Activated CD4-positive, alpha-beta memory T cell treated with anti-CD3 and anti-CD28 coated beads for 36 hours (primary cell): ENCODE results near the gene C19orf53. TPM values are rescaled to one million over a fixed set of nuclear protein-coding genes. Genes with fewer than 3 reads are reported as not detected.

Experiments
- CTCF ChIA-PET: fragments of 350-600 bp; sonication (Branson Sonifier 250); formaldehyde crosslinking; loops from one replicate; lab custom pipeline; 2021; ENCODE audit warnings: antibody characterized with exemption, inconsistent platforms; lab: Charles Lee
- POLR2A ChIA-PET: fragments of 350-600 bp; sonication (Branson Sonifier 250); formaldehyde crosslinking; loops from one replicate; lab custom pipeline; 2021; ENCODE audit warnings: antibody characterized with exemption; lab: Charles Lee
- DNase-seq: peaks from one replicate; pipeline ENCODE4 v3.0.0-alpha.2; 2020
- H3K27ac Mint-ChIP-seq: one replicate; pipeline ENCODE4 v1.8.0; 2021; ENCODE audit warnings: mixed read lengths
- H3K27me3 Mint-ChIP-seq: one replicate; pipeline ENCODE4 v1.8.0; 2021; ENCODE audit warnings: mixed read lengths
- H3K36me3 Mint-ChIP-seq: one replicate; pipeline ENCODE4 v1.8.0; 2021; ENCODE audit warnings: mixed read lengths
- H3K4me1 Mint-ChIP-seq: one replicate; pipeline ENCODE4 v1.8.0; 2021; ENCODE audit warnings: low read depth, mixed read lengths
- H3K4me3 Mint-ChIP-seq: one replicate; pipeline ENCODE4 v1.8.0; 2021; ENCODE audit warnings: mild to moderate bottlenecking, mixed read lengths
- H3K9me3 Mint-ChIP-seq: one replicate; pipeline ENCODE4 v1.8.0; 2021; ENCODE audit warnings: mixed read lengths
- intact Hi-C: fragments of 100-400 bp; cut with micrococcal nuclease; formaldehyde crosslinking; loops from one replicate; pipeline ENCODE4 v1.15.1; 2023
- total RNA-seq, 2 experiments: library from RNA; stranded (reverse); gene quantifications; one replicate each; pipeline ENCODE4 v1.2.3, GENCODE V29; 2021

Gene C19orf53
- total RNA-seq, 2 experiments from 2014 or later = 124 to 142 TPM

DNA sequence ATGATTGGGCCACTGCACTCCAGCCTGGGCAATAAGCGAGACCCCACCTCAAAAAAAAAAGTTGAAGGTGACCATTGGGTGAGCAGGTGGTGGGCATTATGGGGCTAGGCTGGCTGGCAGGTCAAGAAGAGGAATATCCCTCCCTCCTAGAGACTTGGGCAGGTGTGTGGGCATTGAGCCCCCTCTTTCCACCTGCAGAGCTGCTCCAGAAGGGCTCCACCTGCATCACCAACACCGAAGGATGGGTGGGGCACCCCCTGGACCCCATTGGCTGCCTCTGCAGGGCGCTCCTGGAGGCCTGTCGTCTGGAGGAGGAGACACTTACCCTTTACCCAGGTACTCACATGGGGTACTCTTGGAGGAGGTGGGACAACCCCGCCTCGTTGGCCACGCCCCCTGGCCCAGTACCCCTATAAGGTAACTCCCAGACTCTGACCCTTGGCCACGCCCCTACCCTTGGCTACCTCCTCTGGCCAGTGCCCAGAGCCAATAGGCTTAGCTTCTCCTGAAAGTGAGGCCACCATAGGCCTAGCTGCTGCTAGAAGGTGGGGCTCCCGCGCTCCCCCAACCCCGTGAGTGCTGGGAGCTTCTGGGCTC, 42.9 kb downstream of the C19orf53 start:
- CTCF ChIA-PET = interaction anchor here (1.0 kb wide), 1 partner anchor 45 kb away, joined by 3 read pairs; no protein-coding TSS in a partner anchor
- Mint-ChIP-seq H3K36me3 (peaks cover 12% of the 10 kb centered on the region), H3K4me1 (no peaks in the 10 kb centered on the region), H3K27me3 (no peaks in the 10 kb centered on the region), H3K4me3 (no peak overlapping the region), H3K9me3 (no peaks in the 10 kb centered on the region), H3K27ac (no peak overlapping the region)
- no peak for DNase-seq
- intact Hi-C loops = no loop called here
- POLR2A ChIA-PET = no interaction called here

DNA sequence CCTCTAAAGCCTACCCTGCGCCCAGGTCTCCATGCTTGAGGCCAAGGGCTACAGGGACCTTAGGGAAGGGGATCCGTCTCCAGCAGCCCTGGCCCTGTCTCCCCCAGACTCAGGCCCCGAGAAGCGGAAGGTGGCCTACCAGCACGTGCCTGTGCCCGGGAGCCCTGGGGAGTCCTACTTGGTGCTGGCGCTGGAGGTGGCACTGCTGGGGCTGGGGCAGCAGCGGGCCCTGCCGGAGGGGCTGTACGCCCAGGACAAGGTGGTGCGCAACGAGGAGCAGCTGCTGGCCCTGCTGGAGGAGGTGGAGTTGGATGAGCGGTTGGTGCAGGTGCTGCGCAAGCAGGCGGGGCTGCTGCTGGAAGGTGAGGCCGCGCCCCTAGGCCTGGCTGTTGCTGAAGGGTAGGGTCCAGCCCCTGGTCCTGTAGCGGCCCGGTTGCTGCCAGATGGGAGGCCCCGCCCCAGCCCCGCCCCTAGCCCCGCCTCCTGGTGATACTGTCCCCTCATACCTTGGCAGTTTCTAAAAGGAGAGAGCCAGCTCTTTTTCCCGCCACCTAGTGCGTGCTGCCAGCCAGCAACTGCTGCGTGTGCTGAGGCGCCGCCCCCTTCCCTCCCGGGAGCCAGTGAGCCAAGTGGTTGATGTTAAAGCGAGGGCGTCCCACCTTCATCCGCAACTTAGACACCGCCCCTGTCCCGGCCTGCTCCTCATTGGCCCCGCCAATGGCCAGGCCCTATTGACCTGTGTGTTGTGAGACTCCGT, 43.5 kb downstream of the C19orf53 start:
- H3K27me3 Mint-ChIP-seq = no peaks in the 10 kb centered on the region
- H3K4me1 Mint-ChIP-seq = no peaks in the 10 kb centered on the region
- no peaks in the 10 kb centered on the region for H3K9me3 Mint-ChIP-seq
- ChIA-PET POLR2A (no interaction called here), CTCF (interaction anchor here (1.0 kb wide), 1 partner anchor 44 kb away, joined by 3 read pairs; no protein-coding TSS in a partner anchor)
- DNase-seq = peak; percentile 35
- peaks cover 12% of the 10 kb centered on the region for H3K36me3 Mint-ChIP-seq
- no peak overlapping the region for H3K27ac Mint-ChIP-seq
- H3K4me3 Mint-ChIP-seq = no peak overlapping the region
- intact Hi-C loops = no loop called here

DNA sequence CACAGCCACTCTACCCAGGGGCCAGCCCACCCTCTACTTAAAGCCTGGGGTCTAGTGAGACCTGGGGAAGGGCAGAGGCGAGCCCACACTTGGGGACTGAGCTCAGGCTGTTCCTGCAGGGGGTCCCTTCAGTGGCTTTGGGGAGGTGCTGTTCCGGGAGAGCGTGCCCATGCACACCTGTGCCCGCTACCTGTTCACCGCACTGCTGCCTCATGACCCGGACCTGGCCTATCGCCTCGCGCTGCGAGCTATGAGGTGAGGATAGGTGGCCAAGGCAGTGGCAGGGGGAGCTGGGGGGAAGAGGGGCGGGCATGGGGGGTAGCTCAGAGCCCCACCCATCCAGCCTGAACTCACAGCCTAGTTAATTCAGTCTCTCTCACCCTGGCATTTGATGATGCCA, 45.0 kb downstream of the C19orf53 start:
- peaks cover 4% of the 10 kb centered on the region for H3K36me3 Mint-ChIP-seq
- H3K4me1 Mint-ChIP-seq = no peaks in the 10 kb centered on the region
- no peak for DNase-seq
- CTCF ChIA-PET = no interaction called here
- intact Hi-C loops = no loop called here
- H3K27ac Mint-ChIP-seq = no peak overlapping the region
- H3K9me3 Mint-ChIP-seq = no peaks in the 10 kb centered on the region
- no peak overlapping the region for H3K4me3 Mint-ChIP-seq
- H3K27me3 Mint-ChIP-seq = no peaks in the 10 kb centered on the region
- POLR2A ChIA-PET = no interaction called here

GRCh38 chr19:13821292-13821691, 47.0 kb downstream of the C19orf53 start:
- POLR2A ChIA-PET = no interaction called here

DNA sequence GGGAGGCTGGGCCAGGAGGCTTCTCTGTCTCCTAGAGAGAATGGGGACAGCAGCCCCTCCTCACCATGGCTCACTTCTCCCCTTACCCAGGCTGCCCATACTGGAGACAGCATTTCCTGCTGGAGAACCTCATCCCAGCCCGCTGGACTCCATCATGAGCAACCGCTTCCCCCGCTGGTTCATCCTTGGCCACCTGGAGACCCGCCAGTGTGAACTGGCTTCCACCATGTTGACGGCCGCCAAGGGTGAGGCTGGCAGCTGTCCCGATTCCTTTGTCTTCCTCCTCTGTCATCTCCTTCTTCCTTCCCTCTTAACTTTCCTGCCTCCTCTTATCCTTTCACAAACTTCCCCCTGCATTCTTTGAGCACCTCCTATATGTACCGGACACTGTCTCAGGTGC, 49.0 kb downstream of the C19orf53 start:
- no peak for DNase-seq
- intact Hi-C loops = no loop called here
- Mint-ChIP-seq H3K36me3 (peaks cover 6% of the 10 kb centered on the region), H3K9me3 (no peaks in the 10 kb centered on the region), H3K27ac (no peak overlapping the region), H3K27me3 (no peaks in the 10 kb centered on the region), H3K4me1 (peaks cover 2% of the 10 kb centered on the region), H3K4me3 (no peak overlapping the region)
- ChIA-PET POLR2A (no interaction called here), CTCF (interaction anchor here (0.6 to 2.0 kb wide), 2 partner anchors 13 to 38 kb away, joined by 5 read pairs; no protein-coding TSS in a partner anchor)

More at GRCh38 chr19:13821292-13821691, 47.0 kb downstream of the C19orf53 start:
- Mint-ChIP-seq H3K9me3 (no peaks in the 10 kb centered on the region), H3K27me3 (no peaks in the 10 kb centered on the region), H3K27ac (no peak overlapping the region), H3K4me3 (no peak overlapping the region), H3K36me3 (peaks cover 7% of the 10 kb centered on the region), H3K4me1 (peaks cover 2% of the 10 kb centered on the region)
- CTCF ChIA-PET = interaction anchor here (0.7 kb wide), 2 partner anchors 40 to 209 kb away, joined by 3 to 4 read pairs; no protein-coding TSS in a partner anchor
- intact Hi-C loops = no loop called here
- no peak for DNase-seq

DNA sequence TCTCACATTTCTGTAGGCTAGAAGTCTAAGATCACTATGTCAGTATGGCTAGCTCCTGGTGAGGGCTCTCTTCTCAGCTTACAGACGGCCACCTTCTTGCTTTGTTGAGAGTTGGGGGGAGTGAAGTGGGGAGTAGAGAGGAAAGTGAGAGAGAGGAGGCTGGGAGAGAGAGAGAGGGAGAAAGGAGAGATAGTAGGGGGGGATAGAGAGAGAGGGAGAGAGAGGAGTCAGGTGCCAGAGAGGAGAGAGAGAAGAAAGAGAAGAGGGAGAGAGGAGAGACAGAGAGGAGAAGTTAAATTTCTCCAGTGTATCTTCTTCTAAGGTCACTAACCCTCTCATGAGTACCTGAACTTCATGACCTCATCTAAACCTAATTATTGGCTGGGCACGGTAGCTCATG, 49.6 kb downstream of the C19orf53 start:
- Mint-ChIP-seq H3K27me3 (no peaks in the 10 kb centered on the region), H3K9me3 (no peaks in the 10 kb centered on the region), H3K4me3 (no peak overlapping the region), H3K4me1 (peaks cover 2% of the 10 kb centered on the region), H3K27ac (no peak overlapping the region), H3K36me3 (peaks cover 4% of the 10 kb centered on the region)
- intact Hi-C loops = no loop called here
- DNase-seq = no peak
- ChIA-PET POLR2A (no interaction called here), CTCF (interaction anchor here (2.0 kb wide), 1 partner anchor 13 kb away, joined by 5 read pairs; no protein-coding TSS in a partner anchor)

GRCh38 chr19:13824703-13825102, 50.4 kb downstream of the C19orf53 start:
- no peak overlapping the region for H3K4me3 Mint-ChIP-seq
- POLR2A ChIA-PET = interaction anchor here (0.5 kb wide), 1 partner anchor 48 kb away, joined by 4 read pairs; no protein-coding TSS in a partner anchor
- intact Hi-C loops = no loop called here

DNA sequence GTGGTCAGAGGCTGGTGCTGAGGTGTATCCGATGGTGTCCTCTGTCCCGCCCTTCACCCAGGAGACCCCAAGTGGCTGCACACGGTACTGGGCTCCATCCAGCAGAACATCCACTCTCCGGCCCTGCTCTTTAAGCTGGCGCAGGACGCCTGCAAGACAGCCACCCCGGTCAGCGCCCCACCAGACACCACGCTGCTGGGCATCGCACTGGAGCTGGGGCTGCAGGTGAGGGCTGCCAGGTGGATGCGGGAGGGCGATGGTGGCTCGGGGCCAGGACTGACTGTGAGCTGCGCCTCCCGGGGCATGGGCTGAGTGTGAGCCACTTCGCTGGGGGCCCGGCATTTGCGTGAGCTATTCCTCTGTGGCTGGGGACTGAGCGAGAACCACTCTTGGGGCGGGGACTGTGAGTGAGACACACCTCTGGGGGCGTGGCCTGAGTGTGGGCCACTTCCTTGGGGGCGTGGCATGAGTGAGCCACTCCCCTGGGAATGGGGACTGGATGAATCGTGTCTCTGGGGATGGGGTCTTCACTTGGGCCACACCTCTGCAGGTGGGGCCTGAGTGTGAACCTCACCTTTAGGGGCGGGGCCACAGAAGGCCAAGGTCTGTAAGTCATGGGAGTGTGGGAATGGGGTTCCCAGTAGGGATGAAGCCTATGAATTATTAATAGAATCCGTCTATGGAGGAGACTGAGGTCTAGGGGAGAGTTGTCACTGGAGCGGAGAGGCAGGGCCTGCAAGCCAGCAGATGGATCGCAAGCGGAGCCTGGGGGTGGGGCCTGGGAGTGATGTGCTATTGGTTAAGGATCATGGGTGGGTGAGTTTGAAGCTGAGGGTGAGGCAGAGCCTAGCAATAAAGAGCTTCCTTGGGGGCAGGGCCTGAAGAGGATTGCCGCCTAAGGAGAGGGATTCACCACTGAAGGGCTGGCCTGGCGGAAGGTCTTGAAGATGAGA, 51.5 kb downstream of the C19orf53 start:
- Mint-ChIP-seq H3K4me3 (no peak overlapping the region), H3K27ac (no peak overlapping the region), H3K27me3 (no peaks in the 10 kb centered on the region), H3K4me1 (peaks cover 2% of the 10 kb centered on the region), H3K9me3 (no peaks in the 10 kb centered on the region), H3K36me3 (peaks cover 5% of the 10 kb centered on the region)
- DNase-seq = no peak
- POLR2A ChIA-PET = interaction anchor here (0.5 kb wide), 1 partner anchor 49 kb away, joined by 4 read pairs; no protein-coding TSS in a partner anchor
- intact Hi-C loops = no loop called here
- CTCF ChIA-PET = no interaction called here

More at GRCh38 chr19:13824703-13825102, 50.4 kb downstream of the C19orf53 start:
- H3K36me3 Mint-ChIP-seq = peaks cover 4% of the 10 kb centered on the region
- no peaks in the 10 kb centered on the region for H3K27me3 Mint-ChIP-seq
- H3K9me3 Mint-ChIP-seq = no peaks in the 10 kb centered on the region
- no peak for DNase-seq
- CTCF ChIA-PET = interaction anchor here (0.6 to 2.0 kb wide), 2 partner anchors 12 to 37 kb away, joined by 3 to 5 read pairs; no protein-coding TSS in a partner anchor
- no peak overlapping the region for H3K27ac Mint-ChIP-seq
- peaks cover 2% of the 10 kb centered on the region for H3K4me1 Mint-ChIP-seq

- H3K4me1 Mint-ChIP-seq = peaks cover 4% of the 10 kb centered on the region
- CTCF ChIA-PET = interaction anchor here (1.4 kb wide), 1 partner anchor 9 kb away, joined by 3 read pairs; no protein-coding TSS in a partner anchor
- H3K27me3 Mint-ChIP-seq = no peaks in the 10 kb centered on the region
- H3K4me3 Mint-ChIP-seq = no peak overlapping the region
- DNase-seq = no peak
- POLR2A ChIA-PET = interaction anchor here (1.6 kb wide), 1 partner anchor 31 kb away, joined by 4 read pairs; the partner anchor contains the start of gene ZSWIM4
- no peaks in the 10 kb centered on the region for H3K9me3 Mint-ChIP-seq
- intact Hi-C loops = no loop called here
- no peak overlapping the region for H3K27ac Mint-ChIP-seq
- H3K36me3 Mint-ChIP-seq = peaks cover 7% of the 10 kb centered on the region
These were observed 52.5 kb downstream of the C19orf53 start for GRCh38 chr19:13826652-13827235.

DNA sequence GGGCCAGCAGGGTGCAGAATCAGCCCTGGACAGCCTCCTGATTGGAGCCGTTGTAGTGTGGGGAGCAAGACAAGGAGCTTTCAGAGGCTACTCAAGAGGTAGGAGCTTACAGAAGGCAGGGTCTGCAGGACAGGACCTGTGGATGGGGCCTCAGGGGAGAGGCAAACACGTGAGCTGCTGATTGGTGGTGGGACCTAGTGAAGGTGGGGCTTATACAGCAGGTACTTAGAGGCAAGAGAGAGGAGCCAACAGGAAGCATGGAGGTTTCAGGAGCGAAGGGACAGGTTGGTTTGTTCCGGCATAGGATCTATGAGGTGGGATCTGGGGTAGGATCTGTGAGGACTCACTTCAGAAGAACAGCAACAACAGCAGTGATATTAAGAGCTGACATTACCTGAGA, 53.4 kb downstream of the C19orf53 start:
- CTCF ChIA-PET = interaction anchor here (1.4 kb wide), 1 partner anchor 8 kb away, joined by 3 read pairs; no protein-coding TSS in a partner anchor
- POLR2A ChIA-PET = interaction anchor here (1.6 kb wide), 1 partner anchor 32 kb away, joined by 4 read pairs; the partner anchor contains the start of gene ZSWIM4
- Mint-ChIP-seq H3K36me3 (peaks cover 7% of the 10 kb centered on the region), H3K4me1 (peaks cover 5% of the 10 kb centered on the region), H3K27me3 (no peaks in the 10 kb centered on the region), H3K27ac (no peak overlapping the region), H3K4me3 (no peak overlapping the region), H3K9me3 (no peaks in the 10 kb centered on the region)
- intact Hi-C loops = no loop called here
- DNase-seq = no peak
